HEK293 (cell line): ENCODE results near the gene NMT2.

Experiments used
- CTCF ChIP-seq: fragments of 450-650 bp; formaldehyde crosslinking; IDR thresholded peaks from 2 replicates; pipeline ENCODE4 v1.5.1; 2016; ENCODE audit warnings: missing biosample characterization, missing genetic modification characterization
- GLIS1 ChIP-seq: fragments of 450-650 bp; formaldehyde crosslinking; IDR thresholded peaks from 2 replicates; pipeline ENCODE4 v1.5.1; 2016; ENCODE audit warnings: missing biosample characterization, missing genetic modification characterization
- GLIS2 ChIP-seq: fragments of 450-650 bp; formaldehyde crosslinking; IDR thresholded peaks from 2 replicates; pipeline ENCODE4 v1.5.1; 2016; ENCODE audit warnings: missing biosample characterization, missing genetic modification characterization
- KLF17 ChIP-seq: fragments of 450-650 bp; formaldehyde crosslinking; IDR thresholded peaks from 2 replicates; pipeline ENCODE4 v1.5.1; 2016; ENCODE audit warnings: missing biosample characterization, missing genetic modification characterization
- SALL2 ChIP-seq: fragments of 450-650 bp; formaldehyde crosslinking; IDR thresholded peaks from 2 replicates; pipeline ENCODE4 v1.5.0; 2017; ENCODE audit warnings: missing biosample characterization, mild to moderate bottlenecking, missing genetic modification characterization, borderline replicate concordance
- SP2 ChIP-seq: fragments of 450-650 bp; formaldehyde crosslinking; IDR thresholded peaks from 2 replicates; pipeline ENCODE4 v1.5.1; 2016; ENCODE audit warnings: missing biosample characterization, missing genetic modification characterization
- YY1 ChIP-seq: fragments of 450-650 bp; formaldehyde crosslinking; IDR thresholded peaks from 2 replicates; pipeline ENCODE4 v1.5.1; 2018; ENCODE audit warnings: missing biosample characterization, missing genetic modification characterization
- YY2 ChIP-seq: fragments of 450-650 bp; formaldehyde crosslinking; IDR thresholded peaks from 2 replicates; pipeline ENCODE4 v1.5.1; 2016; ENCODE audit warnings: missing biosample characterization, missing genetic modification characterization
- ZBTB44 ChIP-seq: fragments of 450-650 bp; IDR thresholded peaks from 2 replicates; pipeline ENCODE4 v1.5.1; 2018; ENCODE audit warnings: missing biosample characterization, mild to moderate bottlenecking, missing genetic modification characterization
- ZFHX2 ChIP-seq: fragments of 450-650 bp; formaldehyde crosslinking; conservative IDR thresholded peaks from 2 replicates; pipeline ENCODE4 v1.5.1; 2016; ENCODE audit warnings: missing biosample characterization, missing genetic modification characterization
- ZFP69B ChIP-seq: fragments of 450-650 bp; formaldehyde crosslinking; IDR thresholded peaks from 2 replicates; pipeline ENCODE4 v1.5.1; 2016; ENCODE audit warnings: missing biosample characterization, missing genetic modification characterization
- ZNF248 ChIP-seq: fragments of 450-650 bp; formaldehyde crosslinking; IDR thresholded peaks from 2 replicates; pipeline ENCODE4 v1.5.1; 2017; ENCODE audit warnings: missing biosample characterization, missing genetic modification characterization
- ZNF280D ChIP-seq: fragments of 450-650 bp; formaldehyde crosslinking; IDR thresholded peaks from 2 replicates; pipeline ENCODE4 v1.5.1; 2016; ENCODE audit warnings: missing biosample characterization, missing genetic modification characterization
- ZNF324 ChIP-seq: fragments of 450-650 bp; formaldehyde crosslinking; IDR thresholded peaks from 2 replicates; pipeline ENCODE4 v1.5.1; 2016; ENCODE audit warnings: missing biosample characterization, missing genetic modification characterization
- ZNF48 ChIP-seq: fragments of 450-650 bp; formaldehyde crosslinking; IDR thresholded peaks from 2 replicates; pipeline ENCODE4 v1.5.1; 2016; ENCODE audit warnings: missing biosample characterization, missing genetic modification characterization
- ZNF501 ChIP-seq: fragments of 450-650 bp; formaldehyde crosslinking; IDR thresholded peaks from 2 replicates; pipeline ENCODE4 v1.5.1; 2016; ENCODE audit warnings: missing biosample characterization, missing genetic modification characterization
- ZNF549 ChIP-seq: fragments of 450-650 bp; IDR thresholded peaks from 2 replicates; pipeline ENCODE4 v1.5.1; 2018; ENCODE audit warnings: missing biosample characterization, missing genetic modification characterization, mild to moderate bottlenecking, inconsistent platforms, moderate library complexity
- ZNF600 ChIP-seq: fragments of 450-650 bp; formaldehyde crosslinking; IDR thresholded peaks from 2 replicates; pipeline ENCODE4 v1.5.1; 2016; ENCODE audit warnings: missing biosample characterization, missing genetic modification characterization
- ZNF660 ChIP-seq: fragments of 450-650 bp; IDR thresholded peaks from 2 replicates; pipeline ENCODE4 v1.5.1; 2018; ENCODE audit warnings: missing biosample characterization, mild to moderate bottlenecking, missing genetic modification characterization
- ZNF677 ChIP-seq: fragments of 450-650 bp; IDR thresholded peaks from 2 replicates; pipeline ENCODE4 v1.5.0; 2018; ENCODE audit warnings: missing biosample characterization, mild to moderate bottlenecking, missing genetic modification characterization, moderate library complexity
- ZNF792 ChIP-seq: fragments of 450-650 bp; formaldehyde crosslinking; IDR thresholded peaks from 2 replicates; pipeline ENCODE4 v1.5.1; 2016; ENCODE audit warnings: missing biosample characterization, missing genetic modification characterization
- TF ChIP-seq, protein P1 (sequence below): fragments of 450-650 bp; formaldehyde crosslinking; conservative IDR thresholded peaks from 2 replicates; pipeline ENCODE4 v1.5.1; 2016; ENCODE audit warnings: low read depth, missing biosample characterization, missing genetic modification characterization
- TF ChIP-seq, protein P2 (sequence below): sonication (generic); formaldehyde crosslinking; IDR thresholded peaks from 2 replicates; pipeline ENCODE4 v1.8.1; 2022; ENCODE audit warnings: mild to moderate bottlenecking, moderate library complexity, missing genetic modification reagents
- TF ChIP-seq, protein P3 (sequence below): fragments of 450-650 bp; formaldehyde crosslinking; IDR thresholded peaks from 2 replicates; pipeline ENCODE4 v1.5.1; 2016; ENCODE audit warnings: missing biosample characterization, missing genetic modification characterization
- TF ChIP-seq, protein P4 (sequence below): fragments of 450-650 bp; formaldehyde crosslinking; IDR thresholded peaks from 2 replicates; pipeline ENCODE4 v1.5.0; 2017; ENCODE audit warnings: missing biosample characterization, missing genetic modification characterization, borderline replicate concordance

Gene NMT2

GRCh38 chr10:15168291-15168785 lies at the start of gene NMT2 (continued):
- TF ChIP-seq ZNF248 (tag by site-specific recombination) (no peak), ZNF48 (tag by site-specific recombination) (no peak), ZNF324 (peak; percentile 19; the same call in 1 of the 2 replicates), ZNF501 (tag by site-specific recombination) (0 out of 2 replicates have a peak, but pooled peaks have one; percentile 20), GLIS2 (tag by site-specific recombination) (peak; percentile 40), GLIS1 (no peak), ZBTB44 (no peak), SALL2 (tag by site-specific recombination) (no peak), YY2 (peak; percentile 89), ZFHX2 (no peak; the same call in 1 of the 2 replicates), ZNF549 (no peak), CTCF (tag by site-specific recombination) (peak; percentile 59), ZFP69B (tag by site-specific recombination) (0 out of 2 replicates have a peak, but pooled peaks have one; percentile 21), ZNF600 (tag by site-specific recombination) (peak; percentile 88), SP2 (tag by site-specific recombination) (peak; percentile 31; the same call in 1 of the 2 replicates), KLF17 (peak; percentile 69; the same call in 1 of the 2 replicates), ZNF677 (tag by site-specific recombination) (no peak), ZNF792 (tag by site-specific recombination) (no peak), YY1 (tag by site-specific recombination) (peak; percentile 89), ZNF660 (tag by site-specific recombination) (0 out of 2 replicates have a peak, but pooled peaks have one; percentile 35), ZNF280D (tag by site-specific recombination) (no peak)
- TF ChIP-seq, protein P1, sequence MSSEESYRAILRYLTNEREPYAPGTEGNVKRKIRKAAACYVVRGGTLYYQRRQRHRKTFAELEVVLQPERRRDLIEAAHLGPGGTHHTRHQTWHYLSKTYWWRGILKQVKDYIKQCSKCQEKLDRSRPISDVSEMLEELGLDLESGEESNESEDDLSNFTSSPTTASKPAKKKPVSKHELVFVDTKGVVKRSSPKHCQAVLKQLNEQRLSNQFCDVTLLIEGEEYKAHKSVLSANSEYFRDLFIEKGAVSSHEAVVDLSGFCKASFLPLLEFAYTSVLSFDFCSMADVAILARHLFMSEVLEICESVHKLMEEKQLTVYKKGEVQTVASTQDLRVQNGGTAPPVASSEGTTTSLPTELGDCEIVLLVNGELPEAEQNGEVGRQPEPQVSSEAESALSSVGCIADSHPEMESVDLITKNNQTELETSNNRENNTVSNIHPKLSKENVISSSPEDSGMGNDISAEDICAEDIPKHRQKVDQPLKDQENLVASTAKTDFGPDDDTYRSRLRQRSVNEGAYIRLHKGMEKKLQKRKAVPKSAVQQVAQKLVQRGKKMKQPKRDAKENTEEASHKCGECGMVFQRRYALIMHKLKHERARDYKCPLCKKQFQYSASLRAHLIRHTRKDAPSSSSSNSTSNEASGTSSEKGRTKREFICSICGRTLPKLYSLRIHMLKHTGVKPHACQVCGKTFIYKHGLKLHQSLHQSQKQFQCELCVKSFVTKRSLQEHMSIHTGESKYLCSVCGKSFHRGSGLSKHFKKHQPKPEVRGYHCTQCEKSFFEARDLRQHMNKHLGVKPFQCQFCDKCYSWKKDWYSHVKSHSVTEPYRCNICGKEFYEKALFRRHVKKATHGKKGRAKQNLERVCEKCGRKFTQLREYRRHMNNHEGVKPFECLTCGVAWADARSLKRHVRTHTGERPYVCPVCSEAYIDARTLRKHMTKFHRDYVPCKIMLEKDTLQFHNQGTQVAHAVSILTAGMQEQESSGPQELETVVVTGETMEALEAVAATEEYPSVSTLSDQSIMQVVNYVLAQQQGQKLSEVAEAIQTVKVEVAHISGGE (tag by site-specific recombination) = no peak
- TF ChIP-seq, protein P2, sequence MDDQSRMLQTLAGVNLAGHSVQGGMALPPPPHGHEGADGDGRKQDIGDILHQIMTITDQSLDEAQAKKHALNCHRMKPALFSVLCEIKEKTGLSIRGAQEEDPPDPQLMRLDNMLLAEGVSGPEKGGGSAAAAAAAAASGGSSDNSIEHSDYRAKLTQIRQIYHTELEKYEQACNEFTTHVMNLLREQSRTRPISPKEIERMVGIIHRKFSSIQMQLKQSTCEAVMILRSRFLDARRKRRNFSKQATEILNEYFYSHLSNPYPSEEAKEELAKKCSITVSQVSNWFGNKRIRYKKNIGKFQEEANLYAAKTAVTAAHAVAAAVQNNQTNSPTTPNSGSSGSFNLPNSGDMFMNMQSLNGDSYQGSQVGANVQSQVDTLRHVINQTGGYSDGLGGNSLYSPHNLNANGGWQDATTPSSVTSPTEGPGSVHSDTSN (CRISPR knock-in tag) = no peak
- TF ChIP-seq, protein P3, sequence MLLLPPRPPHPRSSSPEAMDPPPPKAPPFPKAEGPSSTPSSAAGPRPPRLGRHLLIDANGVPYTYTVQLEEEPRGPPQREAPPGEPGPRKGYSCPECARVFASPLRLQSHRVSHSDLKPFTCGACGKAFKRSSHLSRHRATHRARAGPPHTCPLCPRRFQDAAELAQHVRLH = no peak
- TF ChIP-seq, protein P4, sequence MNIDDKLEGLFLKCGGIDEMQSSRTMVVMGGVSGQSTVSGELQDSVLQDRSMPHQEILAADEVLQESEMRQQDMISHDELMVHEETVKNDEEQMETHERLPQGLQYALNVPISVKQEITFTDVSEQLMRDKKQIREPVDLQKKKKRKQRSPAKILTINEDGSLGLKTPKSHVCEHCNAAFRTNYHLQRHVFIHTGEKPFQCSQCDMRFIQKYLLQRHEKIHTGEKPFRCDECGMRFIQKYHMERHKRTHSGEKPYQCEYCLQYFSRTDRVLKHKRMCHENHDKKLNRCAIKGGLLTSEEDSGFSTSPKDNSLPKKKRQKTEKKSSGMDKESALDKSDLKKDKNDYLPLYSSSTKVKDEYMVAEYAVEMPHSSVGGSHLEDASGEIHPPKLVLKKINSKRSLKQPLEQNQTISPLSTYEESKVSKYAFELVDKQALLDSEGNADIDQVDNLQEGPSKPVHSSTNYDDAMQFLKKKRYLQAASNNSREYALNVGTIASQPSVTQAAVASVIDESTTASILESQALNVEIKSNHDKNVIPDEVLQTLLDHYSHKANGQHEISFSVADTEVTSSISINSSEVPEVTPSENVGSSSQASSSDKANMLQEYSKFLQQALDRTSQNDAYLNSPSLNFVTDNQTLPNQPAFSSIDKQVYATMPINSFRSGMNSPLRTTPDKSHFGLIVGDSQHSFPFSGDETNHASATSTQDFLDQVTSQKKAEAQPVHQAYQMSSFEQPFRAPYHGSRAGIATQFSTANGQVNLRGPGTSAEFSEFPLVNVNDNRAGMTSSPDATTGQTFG (tag by site-specific recombination) = no peak
